SK-N-SH (cell line): Measurements from ENCODE around the gene MRPS27. TPM values are rescaled to one million over a fixed set of nuclear protein-coding genes. Genes with fewer than 3 reads are reported as not detected.

Source experiments
- CTCF ChIA-PET: fragments of 300-600, 350-600 bp; formaldehyde crosslinking; extraction: SDS; loops from one replicate; lab custom pipeline; 2021; lab: Yijun Ruan, JAX
- POLR2A ChIA-PET: fragments of 350-600 bp; sonication (Branson Sonifier 250); formaldehyde crosslinking; extraction: SDS; loops from one replicate; lab custom pipeline; 2020; ENCODE audit warnings: antibody characterized with exemption, inconsistent platforms; lab: Yijun Ruan, JAX
- DNase-seq: peaks from one replicate; pipeline ENCODE4 v3.0.0; 2012
- H2AFZ ChIP-seq: fragments of 200-600 bp; sonication (generic); 2 replicates; pipeline ENCODE4 v1.8.1; 2016; ENCODE audit warnings: antibody characterized with exemption, mild to moderate bottlenecking, low read depth
- H3F3A ChIP-seq: fragments of 200-600 bp; sonication (generic); replicated peaks from 2 replicates; pipeline ENCODE3; 2016; ENCODE audit warnings: antibody characterized with exemption, mild to moderate bottlenecking; ENCODE audit not compliant: insufficient read depth
- H3K27ac ChIP-seq, 2 experiments: fragments of 200-500 bp in 1 of 2; fragments of 200-600 bp in 1 of 2; sonication (Bioruptor generic) in 1 of 2; sonication (generic), shearing (Covaris generic) in 1 of 2; 2 replicates each; pipeline versions ENCODE4 v1.5.1 to v1.6.1; 2014 to 2016; ENCODE audit warnings: low read depth in 2 of 2, inconsistent platforms in 1 of 2, low read length in 1 of 2, mild to moderate bottlenecking in 1 of 2, mixed read lengths in 1 of 2
- H3K27me3 ChIP-seq: fragments of 200-600 bp; sonication (generic), shearing (Covaris generic); 2 replicates; pipeline ENCODE4 v1.6.1; 2016; ENCODE audit warnings: mixed run types; ENCODE audit not compliant: insufficient read depth
- H3K36me3 ChIP-seq, 2 experiments: fragments of 200-500 bp in 1 of 2; fragments of 200-600 bp in 1 of 2; sonication (Bioruptor generic) in 1 of 2; sonication (generic) in 1 of 2; replicated peaks in 1 of 2; 2 replicates each; pipeline versions ENCODE3 to v1.5.1; 2014 to 2016; ENCODE audit warnings: low read length in 1 of 2, mild to moderate bottlenecking in 1 of 2; ENCODE audit not compliant: insufficient read depth in 2 of 2, control insufficient read depth in 1 of 2
- H3K4me1 ChIP-seq, 2 experiments: fragments of 200-500 bp in 1 of 2; fragments of 200-600 bp in 1 of 2; sonication (Bioruptor generic) in 1 of 2; sonication (generic), shearing (Covaris generic) in 1 of 2; 2 replicates each; pipeline versions ENCODE4 v1.5.1 to v1.6.1; 2014 to 2016; ENCODE audit warnings: low read depth in 1 of 2, low read length in 1 of 2, mixed run types in 1 of 2; ENCODE audit not compliant: insufficient read depth in 2 of 2, control insufficient read depth in 1 of 2
- H3K4me2 ChIP-seq: fragments of 200-600 bp; sonication (generic), shearing (Covaris generic); 2 replicates; pipeline ENCODE4 v1.6.1; 2017; ENCODE audit warnings: mixed run types
- H3K4me3 ChIP-seq, 2 experiments: fragments of 200-500 bp in 1 of 2; fragments of 200-600 bp in 1 of 2; sonication (Bioruptor generic) in 1 of 2; sonication (generic), shearing (Covaris generic) in 1 of 2; 2 replicates each; pipeline versions ENCODE4 v1.5.1 to v1.8.1; 2014 to 2016; ENCODE audit warnings: low read depth in 2 of 2, inconsistent platforms in 1 of 2, low read length in 1 of 2, mild to moderate bottlenecking in 1 of 2, mixed read lengths in 1 of 2, moderate library complexity in 1 of 2
- H3K79me2 ChIP-seq: fragments of 200-600 bp; sonication (generic); 2 replicates; pipeline ENCODE4 v1.8.1; 2017; ENCODE audit warnings: mild to moderate bottlenecking; ENCODE audit not compliant: insufficient read depth
- H3K9ac ChIP-seq: fragments of 200-600 bp; sonication (generic); 2 replicates; pipeline ENCODE4 v1.6.1; 2017; ENCODE audit warnings: mixed run types
- H3K9me2 ChIP-seq: fragments of 200-600 bp; sonication (generic); 2 replicates; pipeline ENCODE4 v1.6.1; 2017; ENCODE audit warnings: mixed run types
- H3K9me3 ChIP-seq: fragments of 200-600 bp; sonication (generic); 2 replicates; pipeline ENCODE4 v1.6.1; 2017; ENCODE audit warnings: mixed run types, mild to moderate bottlenecking, moderate library complexity
- H4K20me1 ChIP-seq: fragments of 200-600 bp; sonication (generic); 2 replicates; pipeline ENCODE4 v1.6.1; 2017; ENCODE audit warnings: mild to moderate bottlenecking, mixed run types; ENCODE audit not compliant: insufficient read depth
- CHD2 ChIP-seq: fragments of 150-350 bp; IDR thresholded peaks from 2 replicates; pipeline ENCODE4 v1.6.1; 2018; ENCODE audit warnings: low read length; ENCODE audit not compliant: partially characterized antibody
- CTCF ChIP-seq: fragments of 200-600 bp; sonication (generic); IDR thresholded peaks from 2 replicates; pipeline ENCODE4 v1.6.1; 2017; ENCODE audit warnings: antibody characterized with exemption, mild to moderate bottlenecking, moderate library complexity
- ELF1 ChIP-seq: IDR thresholded peaks from 2 replicates; pipeline ENCODE4 v1.4.0; 2012
- EP300 ChIP-seq, 2 experiments: IDR thresholded peaks; 2 replicates each; pipeline versions ENCODE4 v1.4.0 to v1.6.1; 2012; ENCODE audit warnings: borderline replicate concordance in 1 of 2, low read depth in 1 of 2, low read length in 1 of 2
- EZH2phosphoT487 ChIP-seq: fragments of 200-600 bp; sonication (generic); IDR thresholded peaks from 2 replicates; pipeline ENCODE4 v1.6.1; 2017; ENCODE audit warnings: low read depth, mixed run types, mild to moderate bottlenecking, antibody characterized with exemption, moderate library complexity, borderline replicate concordance
- FOSL2 ChIP-seq: IDR thresholded peaks from 2 replicates; pipeline ENCODE4 v1.4.0; 2012; ENCODE audit warnings: low read depth, mild to moderate bottlenecking, moderate library complexity, borderline replicate concordance
- GATA2 ChIP-seq: sonication (generic); formaldehyde crosslinking; IDR thresholded peaks from 2 replicates; pipeline ENCODE4 v1.5.0; 2020; ENCODE audit warnings: mild to moderate bottlenecking, missing genetic modification reagents
- IRF3 ChIP-seq: fragments of 150-350 bp; IDR thresholded peaks from 2 replicates; pipeline ENCODE4 v1.6.1; 2016; ENCODE audit warnings: mild to moderate bottlenecking, low read depth, low read length
- JUND ChIP-seq: IDR thresholded peaks from 2 replicates; pipeline ENCODE4 v1.4.0; 2012
- MAX ChIP-seq: IDR thresholded peaks from 2 replicates; pipeline ENCODE4 v1.4.0; 2012; ENCODE audit warnings: low read depth
- MEF2A ChIP-seq: IDR thresholded peaks from 2 replicates; pipeline ENCODE4 v1.4.0; 2012; ENCODE audit warnings: low read depth, borderline replicate concordance
- PBX3 ChIP-seq: IDR thresholded peaks from 2 replicates; pipeline ENCODE4; 2012
- POLR2AphosphoS5 ChIP-seq: IDR thresholded peaks from 2 replicates; pipeline ENCODE4 v1.6.1; 2012; ENCODE audit warnings: low read depth, low read length
- RAD21 ChIP-seq: IDR thresholded peaks from 2 replicates; pipeline ENCODE4 v1.6.1; 2012; ENCODE audit warnings: mild to moderate bottlenecking, low read length
- RCOR1 ChIP-seq: fragments of 150-350 bp; IDR thresholded peaks from 2 replicates; pipeline ENCODE4 v1.6.1; 2017; ENCODE audit warnings: antibody characterized with exemption, low read length
- RXRA ChIP-seq: IDR thresholded peaks from 2 replicates; pipeline ENCODE4 v1.4.0; 2012; ENCODE audit warnings: low read depth, mild to moderate bottlenecking, borderline replicate concordance
- SIN3A ChIP-seq: IDR thresholded peaks from 2 replicates; pipeline ENCODE4 v1.6.1; 2012; ENCODE audit warnings: low read depth, mild to moderate bottlenecking, low read length, moderate library complexity, borderline replicate concordance
- TAF1 ChIP-seq: IDR thresholded peaks from 2 replicates; pipeline ENCODE4 v1.6.1; 2012; ENCODE audit warnings: low read depth, mild to moderate bottlenecking, low read length, moderate library complexity, borderline replicate concordance
- TEAD4 ChIP-seq: IDR thresholded peaks from 2 replicates; pipeline ENCODE4 v1.4.0; 2012; ENCODE audit warnings: mild to moderate bottlenecking, borderline replicate concordance; ENCODE audit not compliant: insufficient read depth
- USF2 ChIP-seq: fragments of 150-350 bp; IDR thresholded peaks from 2 replicates; pipeline ENCODE4 v1.6.1; 2017; ENCODE audit warnings: antibody characterized with exemption, low read length, low read depth, borderline replicate concordance
- WGBS: methylation state at CpG from one replicate; pipeline ENCODE4 v1.1.6; 2017; ENCODE audit warnings: low lambda C conversion rate; 5-methylcytosine and 5-hydroxymethylcytosine counted together
- polyA plus RNA-seq, 3 experiments: library from polyadenylated mRNA; depleted of rRNA; stranded (reverse); fragments of >200 nt; gene quantifications; 2 replicates each; pipeline ENCODE4 v1.2.3, GENCODE V29; 2012

Gene MRPS27
- polyA plus RNA-seq, 1 of the 3 experiments (the other 2 are of a cell fraction), result 37.5 TPM

GRCh38 chr5:72179816-72180440 is 140.1 kb downstream of the MRPS27 start:
- no peak for DNase-seq
- H3K9me2 ChIP-seq, result no peaks in the 10 kb centered on the region
- H3K4me2 ChIP-seq, result peak overlapping the region; percentile 74
- WGBS, result 87% methylated on average over 11 of the region's 11 CpGs
- no peaks in the 10 kb centered on the region for H3K9me3 ChIP-seq
- TF ChIP-seq JUND (no peak), EZH2phosphoT487 (no peak), FOSL2 (no peak)
- peaks cover 100% of the 10 kb centered on the region for H3K79me2 ChIP-seq
- H2AFZ ChIP-seq, result no peak overlapping the region
- peak overlapping the region in 1 of 2 experiments; percentile 46; a peak in 2 of 4 replicates for H3K4me3 ChIP-seq
- CTCF ChIA-PET, result interaction anchor here (0.9 to 1.1 kb wide), 3 partner anchors 9 to 12 kb away, joined by 3 to 5 read pairs (median 3); no protein-coding TSS in a partner anchor
- peak overlapping the region; percentile 57 for H3K9ac ChIP-seq
- peak overlapping the region; percentile 71 to 99 for H3K27ac ChIP-seq
- H3K36me3 ChIP-seq, result peaks cover 61 to 63% of the 10 kb centered on the region in 2 experiments
- no peaks in the 10 kb centered on the region for H3K27me3 ChIP-seq
- H4K20me1 ChIP-seq, result peaks cover 86% of the 10 kb centered on the region
- POLR2A ChIA-PET, result no interaction called here
- H3K4me1 ChIP-seq, result peaks cover 33 to 37% of the 10 kb centered on the region in 2 experiments
- H3F3A ChIP-seq, result peaks cover 56% of the 10 kb centered on the region

GRCh38 chr5:72179028-72179815 is 140.8 kb downstream of the MRPS27 start:
- Histone ChIP-seq H3K4me3 (peak overlapping the region in 1 of 2 experiments; percentile 48; a peak in 2 of 4 replicates), H3K27me3 (no peaks in the 10 kb centered on the region), H3K36me3 (peaks cover 56 to 58% of the 10 kb centered on the region in 2 experiments), H3K4me1 (peaks cover 33 to 35% of the 10 kb centered on the region in 2 experiments), H4K20me1 (peaks cover 79% of the 10 kb centered on the region), H3K9me2 (no peaks in the 10 kb centered on the region), H3F3A (peaks cover 59% of the 10 kb centered on the region), H2AFZ (no peak overlapping the region), H3K27ac (peak overlapping the region; percentile 75 to 99), H3K4me2 (peak overlapping the region; percentile 74), H3K79me2 (peaks cover 98% of the 10 kb centered on the region), H3K9me3 (no peaks in the 10 kb centered on the region), H3K9ac (peak overlapping the region; percentile 73)
- 42% methylated on average over 24 of the region's 29 CpGs for WGBS
- DNase-seq, result peak; percentile 30
- ChIA-PET POLR2A (no interaction called here), CTCF (interaction anchor here (0.9 kb wide), 1 partner anchor 11 kb away, joined by 3 read pairs; no protein-coding TSS in a partner anchor)
- TF ChIP-seq IRF3 (no peak), ELF1 (no peak), PBX3 (peak; percentile 69), USF2 (no peak), MEF2A (peak; percentile 13; the same call in 1 of the 2 replicates), RCOR1 (no peak), FOSL2 (peak; percentile 81), SIN3A (peak; percentile 70; the same call in 1 of the 2 replicates), MAX (no peak; the same call in 1 of the 2 replicates), CTCF (no peak), POLR2AphosphoS5 (no peak; the same call in 1 of the 2 replicates), CHD2 (no peak), RXRA (peak; percentile 79), GATA2 (CRISPR knock-in tag) (no peak), RAD21 (no peak), EP300 (IDR thresholded peaks at IDR 0.05; ENCODE audit: borderline replicate concordance in 1 of 2, low read depth in 1 of 2, low read length in 1 of 2) (peak in 1 of 2 experiments; percentile 90; a peak in 1 of 4 replicates), TAF1 (no peak), TEAD4 (peak; percentile 95), JUND (peak; percentile 86)
